GM21528 (cell line): ENCODE data around the gene DOCK2.
A peak's percentile ranks its signal among the peaks of the same experiment; 100 is the strongest.
"Not testable (repeated sequence)": the region's sequence is repeated elsewhere in the genome, so short reads cannot be mapped to it uniquely, and the experiment has no call there.

Experiments used
- ATAC-seq: cut with Tn5 transposase; IDR thresholded peaks from one replicate; pipeline ENCODE4 v1.9.1; 2021; ENCODE audit warnings: mild to moderate bottlenecking, moderate library complexity; ENCODE audit not compliant: unreplicated experiment, low FRiP score

Gene DOCK2

GRCh38 chr5:169710675-169711074 is 73.6 kb downstream of the DOCK2 start:
- ATAC-seq = no peak

- no peak for ATAC-seq
Observed at GRCh38 chr5:169711551-169712225, 74.6 kb downstream of the DOCK2 start.

DNA sequence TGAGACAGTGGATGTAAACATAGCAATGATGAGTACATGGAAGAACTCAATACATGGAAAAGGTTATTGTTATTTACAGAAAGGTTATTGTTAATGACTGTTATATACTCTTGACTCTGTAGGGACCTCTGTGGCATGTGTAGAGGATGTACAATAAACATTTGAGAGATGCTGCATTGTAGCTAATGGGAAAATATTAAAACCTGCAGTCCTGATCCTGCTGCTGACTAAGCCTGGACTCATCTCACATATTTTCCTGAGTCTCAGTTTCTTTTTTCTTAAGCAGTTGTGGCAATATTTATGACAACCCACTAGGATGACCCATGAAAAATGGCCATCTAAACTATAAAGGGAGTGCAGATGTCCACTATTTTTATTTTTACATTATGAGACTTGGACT is 75.4 kb downstream of the DOCK2 start:
- ATAC-seq = no peak

- ATAC-seq = no peak
Observed at GRCh38 chr5:169716287-169716686, 79.2 kb downstream of the DOCK2 start.

DNA sequence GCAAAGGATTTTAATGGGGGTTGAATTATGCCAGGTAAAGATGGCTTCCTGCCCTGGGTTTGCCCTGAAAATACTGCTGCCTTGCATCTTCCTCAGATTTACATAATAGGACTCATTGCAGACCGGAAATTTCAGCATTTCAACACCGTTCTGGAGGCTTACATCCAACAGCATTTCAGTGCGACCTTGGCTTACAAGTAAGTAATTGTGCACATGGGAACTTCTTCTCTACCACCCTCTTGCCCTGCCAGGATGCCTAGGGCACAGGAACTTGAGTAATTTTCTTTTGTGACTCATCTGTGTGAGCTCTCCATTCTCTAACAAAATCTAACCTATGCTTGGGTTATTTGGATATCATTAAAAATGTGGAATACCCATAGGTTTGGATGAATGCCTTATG is 80.2 kb downstream of the DOCK2 start:
- ATAC-seq = no peak

DNA sequence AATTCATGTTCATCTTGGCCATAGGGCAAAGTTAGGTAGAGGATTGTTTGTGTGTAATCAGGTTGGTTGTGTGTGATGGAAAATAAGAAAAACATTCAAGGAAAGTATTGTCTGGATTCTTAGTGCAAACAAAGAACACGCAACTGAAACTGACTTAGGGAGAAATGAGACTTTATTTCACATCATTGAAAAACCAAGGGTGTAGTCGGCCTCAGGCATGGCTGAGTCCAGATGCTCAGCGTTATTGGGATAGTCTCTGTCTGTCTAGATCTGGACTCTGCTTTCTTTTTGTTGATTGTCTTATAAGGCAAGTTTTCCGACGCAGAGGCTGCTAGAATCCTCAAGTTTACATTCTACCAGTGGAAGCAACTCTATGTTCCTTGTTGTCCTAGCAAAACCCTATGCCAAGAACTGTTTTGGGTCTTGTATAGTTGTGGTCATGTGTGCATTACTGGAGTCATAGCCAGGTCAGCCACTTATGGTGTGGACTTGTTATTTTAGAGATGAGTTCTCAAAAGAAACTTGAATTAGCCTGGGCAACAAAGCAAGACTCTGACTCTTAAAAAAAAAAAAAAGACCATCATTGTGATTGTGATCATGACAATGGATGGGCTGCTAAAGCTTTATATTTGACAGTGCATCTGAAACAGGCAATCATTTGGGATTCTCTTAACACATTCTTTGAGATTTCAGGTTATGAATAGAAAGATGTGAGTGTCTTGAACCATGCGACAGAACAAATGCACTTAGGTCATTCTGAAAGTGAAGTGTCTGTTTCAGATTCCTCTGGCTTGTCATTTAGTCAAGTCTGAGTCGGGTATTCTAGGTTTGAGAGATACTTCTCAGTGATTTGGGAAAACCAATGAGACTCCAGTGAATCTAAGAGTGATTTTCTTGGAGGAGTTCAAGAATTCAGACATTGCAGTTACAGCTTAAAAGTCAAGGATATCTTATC is 82.6 kb downstream of the DOCK2 start:
- ATAC-seq = peak; percentile 59

- no peak for ATAC-seq
Observed at GRCh38 chr5:169721771-169722170, 84.7 kb downstream of the DOCK2 start.

- no peak for ATAC-seq
Observed at GRCh38 chr5:169723103-169723831, 86.2 kb downstream of the DOCK2 start.

DNA sequence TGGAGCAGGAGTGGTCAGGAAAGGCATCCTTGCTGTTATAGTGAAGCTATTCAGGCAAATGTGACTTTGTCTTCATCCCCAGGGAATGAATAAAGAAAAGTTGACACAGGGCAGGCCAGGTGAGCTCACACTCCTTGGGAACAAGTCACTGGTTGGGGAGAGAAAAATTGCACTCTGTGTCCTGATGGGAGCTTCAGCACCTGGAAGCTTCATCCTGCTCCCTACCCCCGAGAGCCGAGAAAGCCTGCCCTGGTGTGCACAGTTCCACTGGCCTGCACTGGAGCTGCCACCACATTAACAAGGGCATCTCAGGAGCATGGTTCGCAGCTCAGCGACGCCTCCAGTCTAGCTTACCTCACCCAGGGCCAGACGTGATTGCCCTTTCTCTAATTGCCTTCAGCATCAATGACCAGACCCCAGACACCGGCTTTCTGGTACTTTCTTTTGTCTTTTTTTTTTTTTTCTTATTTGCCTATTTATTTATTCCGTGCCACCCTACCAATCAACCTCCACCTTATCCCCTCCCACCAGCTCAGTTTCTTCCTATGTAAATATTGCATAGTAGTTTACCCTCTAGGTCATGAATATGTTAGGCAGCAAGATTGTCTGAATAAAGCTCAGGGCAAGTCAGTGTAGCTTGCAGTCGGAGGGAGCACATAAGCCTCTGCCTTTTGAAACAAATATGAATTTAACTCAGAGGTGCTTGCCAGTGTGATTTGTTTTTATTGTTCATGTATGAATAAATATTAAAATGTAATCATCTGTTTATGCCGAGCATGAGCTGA is 87.4 kb downstream of the DOCK2 start:
- no peak for ATAC-seq

DNA sequence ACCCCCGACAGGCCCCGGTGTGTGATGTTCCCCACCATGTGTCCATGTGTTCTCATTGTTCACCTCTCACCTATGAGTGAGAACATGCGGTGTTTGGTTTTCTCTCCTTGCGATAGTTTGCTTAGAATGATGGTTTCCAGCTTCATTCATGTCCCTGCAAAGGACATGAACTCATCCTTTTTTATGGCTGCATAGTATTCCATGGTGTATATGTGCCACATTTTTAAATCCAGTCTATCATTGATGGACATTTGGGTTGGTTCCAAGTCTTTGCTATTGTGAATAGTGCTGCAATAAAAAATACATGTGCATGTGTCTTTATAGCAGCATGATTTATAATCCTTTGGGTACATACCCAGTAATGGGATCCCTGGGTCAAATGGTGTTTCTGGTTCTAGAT is 88.6 kb downstream of the DOCK2 start:
- not testable (repeated sequence) for ATAC-seq

DNA sequence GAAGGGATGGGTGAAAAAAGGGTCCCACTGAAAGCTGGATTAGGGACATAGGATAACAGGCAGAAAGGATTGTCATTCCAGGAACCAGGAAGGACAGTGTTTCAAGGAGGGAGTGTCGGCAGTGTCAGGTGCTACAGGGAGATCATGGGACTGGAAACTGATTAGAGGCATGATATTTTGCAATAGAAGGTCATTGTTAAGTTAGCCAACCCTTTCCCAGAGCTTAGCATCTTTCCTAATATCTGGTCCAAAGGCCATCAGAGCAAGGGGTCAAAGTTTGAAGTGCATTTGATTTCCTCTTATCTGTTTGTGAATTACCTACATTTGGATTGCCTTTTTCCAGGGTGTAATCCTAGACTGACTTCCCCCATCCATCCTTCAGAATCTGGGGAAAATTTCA is 91.3 kb downstream of the DOCK2 start:
- no peak for ATAC-seq

DNA sequence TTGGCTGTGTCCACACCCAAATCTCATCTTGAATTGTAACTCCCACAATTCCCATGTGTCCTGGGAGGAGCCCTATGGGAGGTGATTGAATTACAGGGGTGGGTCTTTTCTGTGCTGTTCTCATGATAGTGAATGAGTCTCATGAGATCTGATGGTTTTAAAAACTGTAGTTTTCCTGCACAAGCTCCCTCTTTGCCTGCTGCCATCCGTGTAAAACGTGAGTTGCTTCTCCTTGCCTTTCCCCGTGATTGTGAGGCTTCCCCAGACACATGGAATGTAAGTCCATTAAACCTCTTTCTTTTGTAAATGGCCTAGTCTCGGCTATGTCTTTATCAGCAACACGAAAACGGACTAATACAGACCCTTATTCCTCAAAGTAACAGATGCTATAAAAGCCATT is 94.1 kb downstream of the DOCK2 start:
- no peak for ATAC-seq

GRCh38 chr5:169732841-169733240 is 95.8 kb downstream of the DOCK2 start:
- ATAC-seq = no peak

DNA sequence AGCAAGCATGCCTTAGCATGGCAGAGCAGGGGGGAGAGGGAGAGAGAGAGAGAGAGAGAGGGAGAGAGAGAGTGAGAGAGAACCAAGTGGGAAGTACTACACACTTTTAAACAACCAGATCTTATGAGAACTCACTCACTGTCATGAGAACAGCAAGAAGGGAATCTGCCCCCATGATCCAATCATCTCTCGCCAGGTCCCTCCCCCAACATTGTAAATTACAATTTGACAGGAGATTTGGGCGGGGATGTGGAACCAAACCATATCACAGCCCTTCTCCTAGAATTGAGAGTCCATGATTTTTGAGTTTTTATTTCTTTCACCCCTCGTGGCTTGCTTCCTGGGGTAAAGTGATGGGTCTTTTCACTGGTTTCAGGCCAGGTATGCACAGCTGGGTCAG is 98.8 kb downstream of the DOCK2 start:
- no peak for ATAC-seq

GRCh38 chr5:169736653-169737052 is 99.6 kb downstream of the DOCK2 start:
- no peak for ATAC-seq

GRCh38 chr5:169740435-169740834 is 103.4 kb downstream of the DOCK2 start:
- no peak for ATAC-seq

- ATAC-seq = no peak
Observed at GRCh38 chr5:169742771-169743296, 105.8 kb downstream of the DOCK2 start.

DNA sequence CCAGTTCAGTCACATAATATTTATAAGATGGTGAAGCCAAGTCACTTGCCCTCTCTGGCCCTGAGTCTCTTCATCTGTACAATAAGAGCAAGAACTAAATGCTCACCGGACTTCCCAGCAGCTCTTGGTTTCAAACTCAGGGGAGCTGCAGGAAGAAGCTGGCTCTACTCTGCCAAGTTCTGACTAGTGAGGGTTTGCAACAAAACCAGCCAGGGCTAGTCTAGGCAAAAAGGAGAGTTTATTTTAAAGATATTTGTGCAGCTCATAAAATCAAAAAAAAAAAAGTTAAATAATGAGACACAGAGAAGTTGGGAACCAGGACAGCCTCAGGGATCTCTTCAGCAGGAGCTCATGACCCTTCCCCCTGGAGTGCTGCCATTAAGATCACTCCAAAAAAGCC is 107.3 kb downstream of the DOCK2 start:
- ATAC-seq = no peak

DNA sequence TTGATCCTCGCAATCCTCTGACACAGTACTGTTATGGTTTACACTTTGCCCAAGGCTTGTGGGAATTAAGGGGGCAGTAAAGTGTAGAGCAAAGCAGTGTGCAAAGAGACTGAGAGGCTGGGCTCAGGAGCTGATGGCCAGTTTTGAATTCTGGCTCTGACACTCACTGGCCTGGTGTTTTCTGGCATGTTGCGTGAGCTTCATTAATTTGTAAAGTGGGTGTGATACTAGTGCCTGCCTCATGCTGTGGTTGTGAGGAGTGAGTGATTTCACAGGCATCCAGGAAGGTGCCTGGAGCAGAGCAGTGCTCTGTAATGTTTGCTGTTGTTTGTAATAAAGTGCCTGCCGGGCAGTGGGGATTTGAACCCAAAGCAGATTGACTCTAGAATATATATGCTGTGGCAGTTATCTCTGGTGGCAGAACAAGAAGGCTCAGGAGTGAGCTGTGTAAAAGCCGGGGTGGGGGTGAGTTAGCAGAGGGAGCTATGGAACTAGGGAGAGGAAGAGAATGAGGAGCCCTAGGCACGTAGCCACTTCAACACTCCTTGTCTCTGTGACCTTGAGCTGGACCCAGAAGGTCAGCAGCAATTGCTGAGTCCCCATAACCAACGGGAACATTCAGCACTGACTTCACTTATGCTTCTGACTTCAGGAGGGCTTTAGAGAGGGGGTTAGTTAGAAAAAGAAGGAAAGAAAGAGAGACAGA is 108.5 kb downstream of the DOCK2 start:
- ATAC-seq = no peak
